SK-N-SH (cell line): ENCODE results near the gene MLLT1. TPM values are rescaled to one million over a fixed set of nuclear protein-coding genes. Genes with fewer than 3 reads are reported as not detected.
"Not testable (repeated sequence)": the region's sequence is repeated elsewhere in the genome, so short reads cannot be mapped to it uniquely, and the experiment has no call there.

Source experiments
- CTCF ChIA-PET: fragments of 300-600, 350-600 bp; formaldehyde crosslinking; extraction: SDS; loops from one replicate; lab custom pipeline; 2021; lab: Yijun Ruan, JAX
- POLR2A ChIA-PET: fragments of 350-600 bp; sonication (Branson Sonifier 250); formaldehyde crosslinking; extraction: SDS; loops from one replicate; lab custom pipeline; 2020; ENCODE audit warnings: antibody characterized with exemption, inconsistent platforms; lab: Yijun Ruan, JAX
- DNase-seq: peaks from one replicate; pipeline ENCODE4 v3.0.0; 2012
- H2AFZ ChIP-seq: fragments of 200-600 bp; sonication (generic); 2 replicates; pipeline ENCODE4 v1.8.1; 2016; ENCODE audit warnings: antibody characterized with exemption, mild to moderate bottlenecking, low read depth
- H3F3A ChIP-seq: fragments of 200-600 bp; sonication (generic); replicated peaks from 2 replicates; pipeline ENCODE3; 2016; ENCODE audit warnings: antibody characterized with exemption, mild to moderate bottlenecking; ENCODE audit not compliant: insufficient read depth
- H3K27ac ChIP-seq, 2 experiments: fragments of 200-500 bp in 1 of 2; fragments of 200-600 bp in 1 of 2; sonication (Bioruptor generic) in 1 of 2; sonication (generic), shearing (Covaris generic) in 1 of 2; 2 replicates each; pipeline versions ENCODE4 v1.5.1 to v1.6.1; 2014 to 2016; ENCODE audit warnings: low read depth in 2 of 2, inconsistent platforms in 1 of 2, low read length in 1 of 2, mild to moderate bottlenecking in 1 of 2, mixed read lengths in 1 of 2
- H3K27me3 ChIP-seq: fragments of 200-600 bp; sonication (generic), shearing (Covaris generic); 2 replicates; pipeline ENCODE4 v1.6.1; 2016; ENCODE audit warnings: mixed run types; ENCODE audit not compliant: insufficient read depth
- H3K36me3 ChIP-seq, 2 experiments: fragments of 200-500 bp in 1 of 2; fragments of 200-600 bp in 1 of 2; sonication (Bioruptor generic) in 1 of 2; sonication (generic) in 1 of 2; replicated peaks in 1 of 2; 2 replicates each; pipeline versions ENCODE3 to v1.5.1; 2014 to 2016; ENCODE audit warnings: low read length in 1 of 2, mild to moderate bottlenecking in 1 of 2; ENCODE audit not compliant: insufficient read depth in 2 of 2, control insufficient read depth in 1 of 2
- H3K4me1 ChIP-seq, 2 experiments: fragments of 200-500 bp in 1 of 2; fragments of 200-600 bp in 1 of 2; sonication (Bioruptor generic) in 1 of 2; sonication (generic), shearing (Covaris generic) in 1 of 2; 2 replicates each; pipeline versions ENCODE4 v1.5.1 to v1.6.1; 2014 to 2016; ENCODE audit warnings: low read depth in 1 of 2, low read length in 1 of 2, mixed run types in 1 of 2; ENCODE audit not compliant: insufficient read depth in 2 of 2, control insufficient read depth in 1 of 2
- H3K4me2 ChIP-seq: fragments of 200-600 bp; sonication (generic), shearing (Covaris generic); 2 replicates; pipeline ENCODE4 v1.6.1; 2017; ENCODE audit warnings: mixed run types
- H3K4me3 ChIP-seq, 2 experiments: fragments of 200-500 bp in 1 of 2; fragments of 200-600 bp in 1 of 2; sonication (Bioruptor generic) in 1 of 2; sonication (generic), shearing (Covaris generic) in 1 of 2; 2 replicates each; pipeline versions ENCODE4 v1.5.1 to v1.8.1; 2014 to 2016; ENCODE audit warnings: low read depth in 2 of 2, inconsistent platforms in 1 of 2, low read length in 1 of 2, mild to moderate bottlenecking in 1 of 2, mixed read lengths in 1 of 2, moderate library complexity in 1 of 2
- H3K79me2 ChIP-seq: fragments of 200-600 bp; sonication (generic); 2 replicates; pipeline ENCODE4 v1.8.1; 2017; ENCODE audit warnings: mild to moderate bottlenecking; ENCODE audit not compliant: insufficient read depth
- H3K9ac ChIP-seq: fragments of 200-600 bp; sonication (generic); 2 replicates; pipeline ENCODE4 v1.6.1; 2017; ENCODE audit warnings: mixed run types
- H3K9me2 ChIP-seq: fragments of 200-600 bp; sonication (generic); 2 replicates; pipeline ENCODE4 v1.6.1; 2017; ENCODE audit warnings: mixed run types
- H3K9me3 ChIP-seq: fragments of 200-600 bp; sonication (generic); 2 replicates; pipeline ENCODE4 v1.6.1; 2017; ENCODE audit warnings: mixed run types, mild to moderate bottlenecking, moderate library complexity
- H4K20me1 ChIP-seq: fragments of 200-600 bp; sonication (generic); 2 replicates; pipeline ENCODE4 v1.6.1; 2017; ENCODE audit warnings: mild to moderate bottlenecking, mixed run types; ENCODE audit not compliant: insufficient read depth
- EP300 ChIP-seq, 2 experiments: IDR thresholded peaks; 2 replicates each; pipeline versions ENCODE4 v1.4.0 to v1.6.1; 2012; ENCODE audit warnings: borderline replicate concordance in 1 of 2, low read depth in 1 of 2, low read length in 1 of 2
- FOSL2 ChIP-seq: IDR thresholded peaks from 2 replicates; pipeline ENCODE4 v1.4.0; 2012; ENCODE audit warnings: low read depth, mild to moderate bottlenecking, moderate library complexity, borderline replicate concordance
- GABPA ChIP-seq: IDR thresholded peaks from 2 replicates; pipeline ENCODE4 v1.4.0; 2012; ENCODE audit warnings: low read depth, mild to moderate bottlenecking
- JUND ChIP-seq: IDR thresholded peaks from 2 replicates; pipeline ENCODE4 v1.4.0; 2012
- NFIC ChIP-seq: IDR thresholded peaks from 2 replicates; pipeline ENCODE4 v1.4.0; 2012; ENCODE audit warnings: borderline replicate concordance
- POLR2AphosphoS5 ChIP-seq: IDR thresholded peaks from 2 replicates; pipeline ENCODE4 v1.6.1; 2012; ENCODE audit warnings: low read depth, low read length
- RAD21 ChIP-seq: IDR thresholded peaks from 2 replicates; pipeline ENCODE4 v1.6.1; 2012; ENCODE audit warnings: mild to moderate bottlenecking, low read length
- RFX5 ChIP-seq: IDR thresholded peaks from 2 replicates; pipeline ENCODE4 v1.6.1; 2012; ENCODE audit warnings: mild to moderate bottlenecking, improper control_type of control experiment, low read length
- SMC3 ChIP-seq: IDR thresholded peaks from 2 replicates; pipeline ENCODE4 v1.6.1; 2012; ENCODE audit warnings: low read depth, low read length, improper control_type of control experiment
- WGBS: methylation state at CpG from one replicate; pipeline ENCODE4 v1.1.6; 2017; ENCODE audit warnings: low lambda C conversion rate; 5-methylcytosine and 5-hydroxymethylcytosine counted together
- polyA plus RNA-seq, 3 experiments: library from polyadenylated mRNA; depleted of rRNA; stranded (reverse); fragments of >200 nt; gene quantifications; 2 replicates each; pipeline ENCODE4 v1.2.3, GENCODE V29; 2012
- TF ChIP-seq, protein P1 (sequence below): IDR thresholded peaks from 2 replicates; pipeline ENCODE4 v1.4.0; 2012; ENCODE audit warnings: low read depth, borderline replicate concordance
- TF ChIP-seq, protein P2 (sequence below): IDR thresholded peaks from 2 replicates; pipeline ENCODE4 v1.6.1; 2012; ENCODE audit warnings: mild to moderate bottlenecking, low read depth, low read length, moderate library complexity

MLLT1 gene
- polyA plus RNA-seq, 1 of the 3 experiments (the other 2 are of a cell fraction) = 19.0 TPM

DNA sequence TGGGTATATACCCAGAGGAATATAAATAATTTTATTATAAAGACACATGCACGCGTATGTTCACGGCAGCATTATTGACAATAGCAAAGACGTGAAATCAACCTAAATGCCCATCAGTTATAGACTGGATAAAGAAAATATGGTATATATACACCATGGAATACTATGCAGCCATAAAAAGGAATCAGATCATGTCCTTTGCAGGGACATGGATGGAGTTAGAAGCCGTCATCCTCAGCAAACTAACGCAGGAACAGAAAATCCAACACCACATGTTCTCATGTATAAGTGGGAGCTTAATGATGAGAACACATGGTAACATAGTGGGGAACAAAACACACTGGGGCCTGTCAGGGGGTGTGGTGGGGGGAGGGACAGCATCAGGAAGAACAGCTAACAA lies 2.6 kb upstream of the MLLT1 start:
- H3K27me3 ChIP-seq, H3F3A ChIP-seq, H3K9ac ChIP-seq, H3K36me3 ChIP-seq, H3K27ac ChIP-seq, POLR2A ChIA-PET, H3K4me2 ChIP-seq, H2AFZ ChIP-seq, H3K4me3 ChIP-seq, H3K9me2 ChIP-seq, H3K9me3 ChIP-seq, DNase-seq: not testable (repeated sequence)
- CTCF ChIA-PET = interaction anchor here (0.9 to 1.6 kb wide), 2 partner anchors 26 to 64 kb away, joined by 3 to 4 read pairs; no protein-coding TSS in a partner anchor
- peaks cover 20% of the 10 kb centered on the region for H3K79me2 ChIP-seq
- H4K20me1 ChIP-seq = peaks cover 17% of the 10 kb centered on the region
- WGBS = 20% methylated on average over 6 of the region's 6 CpGs
- H3K4me1 ChIP-seq = peaks cover 0 to 14% of the 10 kb centered on the region in 2 experiments; a peak in 2 of 4 replicates

- Histone ChIP-seq H3K9me3 (no peaks in the 10 kb centered on the region), H2AFZ (no peak overlapping the region), H3K9ac (peak overlapping the region; percentile 85), H3K27me3 (no peaks in the 10 kb centered on the region; the same call in 1 of the 2 replicates), H3K36me3 (peaks cover 4 to 5% of the 10 kb centered on the region in 2 experiments), H3K9me2 (no peaks in the 10 kb centered on the region), H3K27ac (peak overlapping the region in 1 of 2 experiments; percentile 74; a peak in 3 of 4 replicates), H3K4me2 (peak overlapping the region; percentile 99), H4K20me1 (peaks cover 45% of the 10 kb centered on the region), H3K4me1 (peaks cover 15 to 43% of the 10 kb centered on the region in 2 experiments), H3F3A (peaks cover 8% of the 10 kb centered on the region), H3K4me3 (peak overlapping the region; percentile 76 to 89), H3K79me2 (peaks cover 48% of the 10 kb centered on the region)
- WGBS = no CpG with 5 or more reads among the region's 59 CpGs
- TF ChIP-seq, protein P1, sequence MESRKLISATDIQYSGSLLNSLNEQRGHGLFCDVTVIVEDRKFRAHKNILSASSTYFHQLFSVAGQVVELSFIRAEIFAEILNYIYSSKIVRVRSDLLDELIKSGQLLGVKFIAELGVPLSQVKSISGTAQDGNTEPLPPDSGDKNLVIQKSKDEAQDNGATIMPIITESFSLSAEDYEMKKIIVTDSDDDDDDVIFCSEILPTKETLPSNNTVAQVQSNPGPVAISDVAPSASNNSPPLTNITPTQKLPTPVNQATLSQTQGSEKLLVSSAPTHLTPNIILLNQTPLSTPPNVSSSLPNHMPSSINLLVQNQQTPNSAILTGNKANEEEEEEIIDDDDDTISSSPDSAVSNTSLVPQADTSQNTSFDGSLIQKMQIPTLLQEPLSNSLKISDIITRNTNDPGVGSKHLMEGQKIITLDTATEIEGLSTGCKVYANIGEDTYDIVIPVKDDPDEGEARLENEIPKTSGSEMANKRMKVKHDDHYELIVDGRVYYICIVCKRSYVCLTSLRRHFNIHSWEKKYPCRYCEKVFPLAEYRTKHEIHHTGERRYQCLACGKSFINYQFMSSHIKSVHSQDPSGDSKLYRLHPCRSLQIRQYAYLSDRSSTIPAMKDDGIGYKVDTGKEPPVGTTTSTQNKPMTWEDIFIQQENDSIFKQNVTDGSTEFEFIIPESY = no peak
- TF ChIP-seq RAD21 = no peak
- TF ChIP-seq NFIC = no peak
- TF ChIP-seq JUND = no peak
- TF ChIP-seq SMC3 = no peak
- TF ChIP-seq GABPA = no peak
- no peak for TF ChIP-seq EP300 (IDR thresholded peaks at IDR 0.05; ENCODE audit: borderline replicate concordance in 1 of 2, low read depth in 1 of 2, low read length in 1 of 2)
- no peak for TF ChIP-seq FOSL2
- TF ChIP-seq, protein P2, sequence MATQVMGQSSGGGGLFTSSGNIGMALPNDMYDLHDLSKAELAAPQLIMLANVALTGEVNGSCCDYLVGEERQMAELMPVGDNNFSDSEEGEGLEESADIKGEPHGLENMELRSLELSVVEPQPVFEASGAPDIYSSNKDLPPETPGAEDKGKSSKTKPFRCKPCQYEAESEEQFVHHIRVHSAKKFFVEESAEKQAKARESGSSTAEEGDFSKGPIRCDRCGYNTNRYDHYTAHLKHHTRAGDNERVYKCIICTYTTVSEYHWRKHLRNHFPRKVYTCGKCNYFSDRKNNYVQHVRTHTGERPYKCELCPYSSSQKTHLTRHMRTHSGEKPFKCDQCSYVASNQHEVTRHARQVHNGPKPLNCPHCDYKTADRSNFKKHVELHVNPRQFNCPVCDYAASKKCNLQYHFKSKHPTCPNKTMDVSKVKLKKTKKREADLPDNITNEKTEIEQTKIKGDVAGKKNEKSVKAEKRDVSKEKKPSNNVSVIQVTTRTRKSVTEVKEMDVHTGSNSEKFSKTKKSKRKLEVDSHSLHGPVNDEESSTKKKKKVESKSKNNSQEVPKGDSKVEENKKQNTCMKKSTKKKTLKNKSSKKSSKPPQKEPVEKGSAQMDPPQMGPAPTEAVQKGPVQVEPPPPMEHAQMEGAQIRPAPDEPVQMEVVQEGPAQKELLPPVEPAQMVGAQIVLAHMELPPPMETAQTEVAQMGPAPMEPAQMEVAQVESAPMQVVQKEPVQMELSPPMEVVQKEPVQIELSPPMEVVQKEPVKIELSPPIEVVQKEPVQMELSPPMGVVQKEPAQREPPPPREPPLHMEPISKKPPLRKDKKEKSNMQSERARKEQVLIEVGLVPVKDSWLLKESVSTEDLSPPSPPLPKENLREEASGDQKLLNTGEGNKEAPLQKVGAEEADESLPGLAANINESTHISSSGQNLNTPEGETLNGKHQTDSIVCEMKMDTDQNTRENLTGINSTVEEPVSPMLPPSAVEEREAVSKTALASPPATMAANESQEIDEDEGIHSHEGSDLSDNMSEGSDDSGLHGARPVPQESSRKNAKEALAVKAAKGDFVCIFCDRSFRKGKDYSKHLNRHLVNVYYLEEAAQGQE = no peak
- no peak for TF ChIP-seq POLR2AphosphoS5
- TF ChIP-seq RFX5 = no peak
- no peak for DNase-seq
- ChIA-PET POLR2A (no interaction called here), CTCF (interaction anchor here (1.1 to 2.1 kb wide), 2 partner anchors 61 to 231 kb away, joined by 3 to 9 read pairs; no protein-coding TSS in a partner anchor)
Observed at GRCh38 chr19:6279620-6279930, 200 bp downstream of the MLLT1 start.
